ENCODE results near the gene CD247.

Gene CD247

DNA sequence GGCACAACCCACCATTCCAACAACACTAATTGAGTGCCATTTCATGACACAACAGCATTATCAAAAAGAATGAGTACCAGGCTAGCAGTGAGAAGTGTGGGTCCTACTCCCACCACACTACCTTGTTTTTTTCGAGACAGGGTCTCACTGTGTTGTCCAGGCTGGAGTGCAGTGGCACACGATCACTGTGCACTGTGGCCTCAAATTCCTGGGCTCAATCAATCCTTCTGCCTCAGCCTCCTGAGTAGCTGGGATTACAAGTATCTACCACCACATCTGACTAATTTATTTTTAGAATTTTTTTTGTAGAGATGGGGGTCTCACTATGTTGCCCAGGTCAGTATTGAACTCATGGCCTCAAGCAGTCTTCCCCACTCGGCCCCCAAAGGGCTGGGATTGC is 30.7 kb downstream of the CD247 start:
- DNase-seq (ENCODE audit: low read depth), result no peak

DNA sequence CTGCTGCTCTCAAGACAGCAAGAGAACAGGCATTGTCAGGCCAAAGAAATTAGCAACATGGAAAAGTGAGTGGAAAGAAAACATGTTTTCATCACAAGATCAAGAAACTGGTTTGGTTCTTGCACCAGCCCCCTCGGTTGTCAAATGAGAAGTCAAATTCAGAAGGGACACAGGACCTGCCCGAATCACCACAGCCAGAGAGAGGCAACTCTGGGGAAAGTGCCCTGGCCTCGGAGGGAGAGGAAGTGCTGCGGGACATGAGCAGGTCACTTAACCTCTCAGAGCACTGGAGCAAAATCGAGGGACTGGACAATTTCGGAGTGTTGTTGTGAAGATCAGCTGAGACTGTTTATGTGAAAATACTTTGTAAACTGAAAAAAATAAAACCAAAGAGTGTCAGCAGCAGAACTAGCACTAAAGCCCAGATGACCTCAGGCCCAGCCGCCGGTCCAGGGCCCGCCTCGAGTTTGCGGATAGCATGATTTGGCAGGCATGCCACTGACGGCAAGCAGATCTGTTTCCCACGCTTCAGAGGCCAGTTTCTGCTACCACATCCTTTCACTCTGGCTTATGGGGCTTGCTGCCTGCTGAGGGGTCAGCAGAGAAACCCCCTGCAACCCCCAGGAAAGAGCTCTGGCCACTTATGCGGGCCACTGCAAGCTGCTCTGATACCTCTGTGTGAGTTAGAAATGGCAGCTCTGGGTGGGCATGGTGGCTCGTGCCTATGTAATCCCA is 32.1 kb downstream of the CD247 start:
- no peak for DNase-seq (ENCODE audit: low read depth)

DNA sequence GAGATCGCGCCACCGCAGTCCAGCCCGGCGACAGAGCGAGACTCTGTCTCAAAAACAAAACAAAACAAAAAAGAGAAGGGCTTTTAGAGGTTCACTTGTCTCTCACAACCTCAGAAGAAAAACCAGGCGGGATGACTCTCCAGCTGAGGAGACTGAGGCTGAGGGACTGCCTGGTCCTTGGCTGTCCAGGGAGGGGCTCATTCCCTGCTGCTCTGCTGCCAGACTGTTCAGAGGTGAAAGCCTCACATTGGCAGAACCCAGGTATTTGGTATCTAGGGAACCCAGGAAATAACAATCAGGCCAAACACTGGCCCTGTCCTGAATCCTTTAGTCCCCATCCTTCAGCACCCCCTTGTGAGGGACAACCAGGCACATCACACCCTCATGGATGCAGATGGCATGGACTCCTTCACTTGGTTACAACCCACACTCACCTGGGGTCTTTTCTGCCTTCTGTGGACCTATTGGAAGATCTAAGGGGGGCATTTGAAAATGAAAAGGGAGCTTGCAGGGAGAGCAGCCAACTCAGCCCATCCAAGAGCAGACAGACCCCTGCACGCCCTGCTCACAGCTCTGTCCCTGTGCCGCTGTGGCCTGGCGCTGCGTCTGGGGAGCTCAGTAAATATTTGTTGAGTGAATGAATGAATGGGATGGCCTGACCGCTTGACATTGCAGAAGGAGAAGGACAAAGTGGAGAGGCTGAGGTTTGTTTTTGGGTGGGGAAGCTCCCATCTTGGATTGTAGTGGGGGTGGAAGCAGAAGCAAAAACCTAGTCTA is 33.4 kb downstream of the CD247 start:
- no peak for DNase-seq (ENCODE audit: low read depth)

DNA sequence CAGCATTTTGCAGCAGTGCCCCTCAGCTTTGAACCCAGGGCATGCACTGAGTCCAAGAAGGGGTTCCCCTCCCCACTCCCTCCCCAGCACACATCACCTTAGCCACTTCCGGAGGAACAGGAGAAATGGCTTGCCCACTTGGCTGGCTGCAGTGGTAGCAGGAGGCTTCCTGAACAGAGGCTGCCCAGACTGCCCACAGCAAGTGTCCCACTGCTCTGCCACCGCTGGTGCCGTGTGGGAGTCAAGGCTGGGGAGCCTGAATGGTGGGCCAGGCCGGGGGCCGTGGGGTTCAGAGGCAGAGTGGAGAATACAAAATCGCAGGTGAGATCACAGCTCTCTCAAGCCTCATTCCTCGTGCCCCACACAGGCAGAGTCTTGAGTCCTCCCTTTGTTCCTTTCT is 34.5 kb downstream of the CD247 start:
- DNase-seq (ENCODE audit: low read depth), result no peak

DNA sequence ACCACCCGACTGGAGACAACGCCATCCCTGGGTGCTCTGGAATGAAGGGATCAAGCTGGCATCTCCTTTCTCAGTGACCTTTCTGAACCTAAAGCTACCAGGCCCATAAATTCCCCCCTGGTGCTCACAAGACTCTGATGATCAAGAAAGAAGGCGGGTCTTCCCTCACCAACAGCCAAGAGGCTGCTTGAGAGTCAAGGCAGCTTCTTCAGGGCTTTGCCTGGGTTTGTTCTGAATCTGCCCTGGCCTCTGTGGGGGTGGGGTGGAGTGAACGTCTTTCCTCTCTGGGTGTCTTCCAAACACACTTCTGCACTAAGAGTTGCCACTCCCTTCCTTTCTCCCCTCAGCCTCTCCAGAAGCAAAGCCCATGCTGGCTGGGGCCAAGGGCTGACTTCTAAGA is 36.1 kb downstream of the CD247 start:
- no peak for DNase-seq (ENCODE audit: low read depth)

DNA sequence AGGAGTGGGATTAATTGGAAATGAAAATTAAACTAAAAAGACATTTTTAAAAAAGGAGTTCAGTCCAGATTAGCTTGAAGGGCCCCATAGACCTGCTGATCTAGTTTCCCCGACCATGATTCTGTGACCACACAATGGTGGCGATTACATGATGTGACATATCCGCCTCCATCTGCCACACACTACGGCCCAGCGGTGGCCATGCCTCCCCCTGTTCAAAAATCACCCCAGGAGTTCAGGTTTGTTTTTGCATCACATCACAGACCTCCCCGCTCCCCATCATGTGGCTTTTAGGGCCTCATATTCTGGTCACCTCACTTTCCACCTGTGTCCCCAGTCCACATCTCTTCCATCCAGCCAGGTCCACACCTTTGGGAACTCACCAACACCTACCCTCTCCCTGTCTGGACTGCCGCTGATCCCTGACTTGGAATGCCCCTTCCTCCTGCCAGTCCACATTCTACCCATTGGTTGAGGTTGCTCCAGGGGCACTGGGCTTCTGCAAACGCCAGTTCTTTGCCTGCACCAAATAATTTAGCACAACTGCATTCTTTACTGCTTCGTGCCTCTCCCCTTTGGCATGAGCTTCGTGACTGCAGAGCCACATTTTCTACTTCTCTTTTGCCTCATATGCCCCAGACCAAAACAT is 38.9 kb downstream of the CD247 start:
- no peak for DNase-seq (ENCODE audit: low read depth)

DNA sequence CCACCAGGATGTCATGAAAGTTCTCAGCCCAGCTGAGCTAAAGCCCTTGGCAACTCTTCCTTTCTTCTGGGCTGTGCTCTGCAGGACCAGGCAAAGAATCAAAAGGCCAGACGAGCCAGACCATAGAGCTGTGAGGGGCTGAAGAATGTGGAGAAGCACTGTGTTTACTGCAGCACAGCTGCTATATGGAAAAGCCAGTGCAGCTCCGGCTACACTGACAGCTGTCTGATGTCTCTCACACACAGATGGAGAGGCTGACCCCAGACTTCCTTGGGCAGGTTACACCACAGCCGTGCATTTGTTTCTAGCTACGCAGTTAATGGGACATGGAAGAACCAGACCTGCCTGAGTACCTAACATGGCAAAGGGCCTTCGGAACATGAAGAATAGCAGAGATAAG is 40.3 kb downstream of the CD247 start:
- no peak for DNase-seq (ENCODE audit: low read depth)

DNA sequence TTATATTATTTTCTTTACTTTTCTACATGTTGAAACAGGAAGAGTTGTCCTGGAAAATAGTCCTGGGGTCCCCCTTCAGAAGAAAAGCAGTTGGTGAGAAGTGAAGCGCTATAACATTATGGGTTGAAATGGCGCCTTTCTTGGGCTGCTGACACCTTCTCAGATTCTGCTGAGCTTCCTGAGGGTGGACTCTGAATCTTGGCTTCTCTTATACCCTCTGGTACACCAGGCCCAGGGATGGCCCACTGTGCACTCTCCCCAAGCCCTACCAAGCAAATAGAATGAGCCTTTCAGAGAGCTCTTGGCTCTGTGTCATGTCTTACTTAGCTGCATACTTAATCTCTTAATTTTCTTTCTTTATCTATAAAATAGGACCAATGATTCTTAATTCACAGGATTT is 42.3 kb downstream of the CD247 start:
- DNase-seq (ENCODE audit: low read depth), result no peak

DNA sequence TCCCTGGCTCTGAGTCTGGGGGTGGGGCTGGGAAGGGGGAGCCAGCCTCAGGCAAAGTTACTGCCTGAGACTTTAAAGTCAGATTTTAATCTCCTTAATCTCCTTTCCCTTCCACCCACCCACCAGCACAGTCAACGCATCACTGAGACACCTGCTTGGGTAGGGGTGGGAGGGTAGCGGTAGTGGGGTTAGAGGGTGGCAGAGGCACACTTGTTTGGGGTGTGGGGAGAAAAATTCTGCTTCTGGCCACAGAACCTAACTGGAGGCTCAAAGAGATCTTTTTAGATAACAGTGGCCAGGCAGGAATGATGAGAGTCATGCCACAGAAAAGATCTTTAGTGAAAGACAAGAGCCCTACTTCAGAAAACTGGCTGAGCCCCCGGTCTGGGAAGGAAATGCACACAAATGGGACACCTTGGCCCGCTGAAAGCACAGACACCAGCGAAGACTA is 44.1 kb downstream of the CD247 start:
- no peak for DNase-seq (ENCODE audit: low read depth)

DNA sequence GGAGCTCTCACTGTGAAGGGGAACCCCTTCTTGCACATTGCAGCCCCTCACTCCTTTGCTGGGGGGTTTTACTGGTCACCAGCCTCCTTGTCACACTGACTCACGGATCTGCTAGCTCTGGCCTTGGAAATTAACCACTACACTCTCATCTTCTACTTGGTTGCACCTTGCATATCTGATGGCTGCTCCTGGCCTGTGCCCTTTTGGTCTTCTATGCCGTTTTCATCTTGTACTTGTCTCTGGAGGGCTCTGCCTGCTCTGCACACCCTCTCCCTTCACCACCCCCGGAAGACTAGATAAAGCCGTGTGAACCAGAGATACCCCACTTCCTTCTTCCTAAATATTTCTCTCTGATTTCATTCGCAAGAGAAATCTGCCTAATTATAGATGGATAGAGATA is 44.6 kb downstream of the CD247 start:
- DNase-seq (ENCODE audit: low read depth), result no peak

DNA sequence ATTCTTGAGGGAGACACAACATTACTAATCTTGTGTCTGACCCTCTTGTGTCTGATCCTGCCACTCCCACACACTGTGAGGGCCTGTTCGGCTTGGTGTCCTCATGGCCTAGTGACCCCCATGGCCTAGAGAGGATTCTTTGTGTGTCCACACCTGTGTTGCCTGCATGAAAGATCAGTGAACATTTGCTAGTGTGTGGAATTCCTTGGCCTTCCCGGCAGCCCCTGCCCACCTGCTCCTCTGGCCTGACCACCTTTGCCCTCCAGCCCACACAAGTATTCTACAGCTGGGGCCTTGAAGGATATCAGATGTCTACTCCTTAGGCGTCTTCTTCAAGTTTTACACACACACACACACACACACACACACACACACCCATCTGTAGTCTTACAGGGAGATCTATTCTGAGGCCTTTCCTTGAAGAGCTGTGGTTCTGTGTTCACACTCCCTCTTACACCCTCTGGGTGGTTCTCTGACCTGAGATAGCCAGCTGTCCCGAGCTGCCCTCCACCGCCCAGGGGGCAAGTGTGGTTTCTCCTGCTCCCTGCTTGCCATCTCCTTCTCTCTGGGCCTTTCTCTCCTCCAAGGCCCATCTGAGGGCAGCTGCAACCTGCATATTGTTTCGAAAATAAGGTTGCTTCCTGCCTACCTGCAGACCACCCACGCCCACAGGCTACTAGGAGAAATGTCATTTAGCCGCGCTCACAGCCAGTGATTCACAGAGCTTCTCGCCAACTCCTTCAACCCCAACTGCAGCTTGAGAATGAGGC is 45.4 kb downstream of the CD247 start:
- no peak for DNase-seq (ENCODE audit: low read depth)

DNA sequence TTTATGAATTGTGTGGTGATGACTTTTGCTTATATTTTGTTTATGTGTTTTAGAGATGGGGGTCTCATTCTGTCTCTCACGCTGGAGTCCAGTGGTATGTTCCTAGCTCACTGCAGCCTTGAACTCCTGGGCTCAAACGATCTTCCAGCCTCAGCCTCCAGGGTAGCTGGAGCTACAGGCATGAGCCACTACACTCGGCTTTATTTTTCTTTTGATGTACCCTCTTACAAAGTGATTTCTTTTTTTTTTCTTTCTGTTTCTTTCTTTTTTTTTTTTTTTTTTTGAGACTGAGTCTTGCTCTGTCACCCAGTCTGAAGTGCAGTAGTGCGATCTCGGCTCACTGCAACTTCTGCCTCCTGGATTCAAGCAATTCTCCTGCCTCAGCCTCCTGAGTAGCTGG is 46.8 kb downstream of the CD247 start:
- no peak for DNase-seq (ENCODE audit: low read depth)

DNA sequence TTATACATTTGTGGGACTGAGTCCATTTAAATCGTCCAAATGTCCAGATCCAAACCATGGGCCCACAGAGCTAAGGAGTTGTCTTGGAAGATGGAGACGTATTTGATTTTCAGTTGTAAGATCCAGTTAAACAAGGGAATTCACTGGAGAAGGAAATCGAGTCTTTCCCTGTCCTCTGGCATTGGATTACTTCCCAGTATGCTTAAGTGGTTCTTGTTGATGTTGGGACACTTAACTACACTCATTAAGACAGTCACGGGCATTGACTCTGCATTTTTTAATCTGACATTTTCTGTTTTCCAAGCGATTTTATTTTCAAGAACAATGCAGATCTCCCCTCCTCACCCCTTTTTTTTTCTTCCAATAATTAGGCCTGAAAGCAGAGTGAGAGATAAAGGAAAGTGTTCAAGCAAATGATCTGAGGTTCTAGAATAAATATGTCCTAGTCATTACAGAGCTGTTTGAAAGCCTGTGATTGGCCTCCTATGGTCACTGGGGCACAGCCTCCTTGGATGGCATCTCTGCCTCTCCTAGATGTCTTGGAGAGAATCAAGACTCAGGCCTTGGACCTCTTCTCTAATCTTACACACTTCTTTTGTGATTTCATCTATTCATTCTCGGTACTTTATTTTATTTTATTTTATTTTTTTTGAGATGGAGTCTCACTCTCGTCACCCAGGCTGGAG is 48.9 kb downstream of the CD247 start:
- no peak for DNase-seq (ENCODE audit: low read depth)

DNA sequence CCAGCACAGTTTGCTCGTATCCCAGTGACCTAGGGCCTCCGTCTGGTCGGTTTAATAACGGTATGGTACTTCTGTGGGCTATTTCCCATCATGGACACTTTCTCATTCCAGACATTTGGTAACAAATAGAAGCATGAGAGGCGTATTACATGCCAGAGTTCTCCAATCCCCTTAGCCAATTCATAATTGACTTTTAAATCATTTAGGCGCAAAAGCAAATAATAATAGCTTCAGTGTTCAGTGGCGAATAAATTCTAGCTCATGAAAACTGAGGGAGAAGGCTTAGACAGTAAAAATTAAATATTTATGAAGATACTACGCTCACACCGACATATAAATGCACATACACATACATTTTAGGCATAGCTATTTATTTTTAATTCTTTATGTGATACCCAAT is 50.6 kb downstream of the CD247 start:
- no peak for DNase-seq (ENCODE audit: low read depth)

DNA sequence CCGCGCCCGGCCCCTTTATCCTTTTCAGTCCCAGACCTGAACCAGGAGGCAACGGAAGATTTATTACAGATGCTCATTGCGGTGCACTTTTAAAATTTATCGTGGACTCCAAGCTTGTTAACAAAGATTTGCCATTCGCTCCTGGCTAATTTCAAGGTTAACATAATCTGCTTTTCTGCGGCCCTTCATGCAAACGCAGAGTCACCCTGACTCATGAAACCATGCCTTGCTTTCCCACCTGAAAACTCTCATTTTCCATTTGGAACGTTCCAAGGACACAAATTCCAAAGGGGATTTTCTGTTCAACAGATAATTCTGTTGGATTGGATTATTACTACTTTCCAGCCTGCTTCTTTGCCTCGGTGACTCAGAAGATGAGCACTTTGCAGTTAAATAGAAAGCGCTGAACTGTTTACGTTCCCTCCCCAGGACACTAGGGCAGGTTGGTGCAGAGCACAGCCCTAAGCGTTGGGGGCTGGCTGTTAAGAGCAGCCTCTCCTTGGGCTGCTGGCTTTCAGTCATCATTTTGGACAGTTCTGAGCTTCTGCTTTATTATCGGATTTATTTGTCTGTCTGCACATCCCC is 51.1 kb downstream of the CD247 start:
- peak; percentile 25 for DNase-seq (ENCODE audit: low read depth)

DNA sequence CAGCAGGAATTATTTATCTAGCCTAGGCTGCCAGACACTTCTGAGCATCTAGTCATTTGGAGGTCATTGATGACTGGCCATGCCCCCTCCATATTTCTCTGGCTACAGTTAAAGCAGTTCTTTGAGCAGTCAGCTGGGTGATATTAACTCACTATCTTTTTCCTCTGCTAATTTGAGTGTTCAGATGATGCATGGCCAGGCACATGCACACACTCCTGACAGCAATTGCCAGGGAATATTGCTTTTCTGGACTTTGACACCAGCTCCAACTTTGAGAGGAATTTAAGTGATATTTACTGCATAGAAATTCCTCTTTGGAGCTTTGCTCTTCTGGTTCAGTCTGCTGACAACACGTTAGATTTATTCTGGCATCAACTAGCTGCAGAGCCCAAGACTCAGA is 52.6 kb downstream of the CD247 start:
- DNase-seq (ENCODE audit: low read depth), result no peak

DNA sequence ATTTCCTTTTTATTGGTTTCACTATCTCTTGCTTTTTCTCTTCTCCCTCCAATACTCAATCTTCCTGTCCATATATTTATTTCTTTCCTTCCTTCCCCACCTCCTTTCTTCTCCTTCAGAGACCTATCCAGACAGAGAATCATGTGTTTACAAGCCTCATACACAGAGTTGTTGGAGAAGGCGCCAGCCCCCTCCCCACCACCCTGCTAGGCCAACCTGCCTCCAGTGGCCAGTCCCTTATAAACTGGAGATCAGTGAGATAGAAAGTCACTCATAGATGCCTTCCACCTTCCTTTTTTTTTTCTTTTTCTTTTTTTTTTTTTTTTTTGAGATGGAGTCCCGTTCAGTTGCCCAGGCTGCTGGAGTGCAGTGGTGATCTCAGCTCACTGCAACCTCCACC is 53.3 kb downstream of the CD247 start:
- DNase-seq (ENCODE audit: low read depth), result no peak

DNA sequence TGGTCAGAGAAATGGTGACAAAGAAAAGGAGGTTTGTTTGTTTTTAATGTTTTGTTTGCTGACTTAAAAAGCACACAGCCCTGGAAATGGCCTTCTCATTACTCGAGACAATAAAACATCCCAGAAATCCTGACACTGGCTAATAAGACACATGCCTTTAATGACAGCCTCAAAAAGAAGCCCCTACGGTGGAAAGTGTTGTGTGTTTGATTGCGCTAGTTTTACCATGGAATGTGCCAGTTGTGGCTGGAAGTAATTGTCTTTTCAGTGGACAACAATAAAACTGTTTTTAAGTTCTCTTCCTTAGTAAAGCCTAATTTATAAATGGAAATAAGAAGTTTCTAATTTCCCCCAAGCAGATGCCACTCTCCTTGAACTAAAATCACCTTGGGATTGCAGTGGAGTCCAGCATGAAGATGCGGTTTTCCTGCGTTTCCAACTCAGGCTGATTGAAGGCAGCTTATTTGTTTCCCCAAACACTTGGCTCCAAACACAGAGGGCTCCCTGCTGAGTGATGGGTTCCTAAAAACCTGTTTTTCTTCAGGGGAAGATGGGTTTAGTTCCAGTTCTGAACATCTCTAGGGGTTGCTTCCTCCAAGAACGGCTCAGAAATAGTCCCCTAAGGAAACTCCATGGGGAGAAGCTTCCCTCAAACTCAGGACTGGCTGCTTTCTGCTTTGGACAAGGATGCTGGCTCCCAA is 54.3 kb downstream of the CD247 start:
- no peak for DNase-seq (ENCODE audit: low read depth)

DNA sequence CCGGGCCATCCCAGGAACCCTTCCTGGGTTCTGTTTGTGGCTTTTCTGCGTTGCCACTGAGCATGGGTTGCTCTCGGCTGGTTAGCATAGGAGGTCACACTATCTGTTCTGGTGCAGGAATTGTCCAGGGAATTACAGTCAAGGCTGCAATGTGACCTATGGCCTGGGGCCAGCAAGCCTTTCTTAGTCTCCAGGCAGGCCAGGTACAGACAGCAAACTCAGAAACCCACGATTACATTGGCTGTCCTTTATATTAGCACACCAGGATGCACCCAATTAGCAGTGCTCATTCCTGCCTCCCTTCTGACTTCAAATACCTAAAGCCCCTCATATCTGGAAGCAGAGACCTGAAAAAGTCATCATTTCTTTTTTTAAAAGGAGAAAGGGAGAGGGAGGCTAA is 55.2 kb downstream of the CD247 start:
- no peak for DNase-seq (ENCODE audit: low read depth)

DNA sequence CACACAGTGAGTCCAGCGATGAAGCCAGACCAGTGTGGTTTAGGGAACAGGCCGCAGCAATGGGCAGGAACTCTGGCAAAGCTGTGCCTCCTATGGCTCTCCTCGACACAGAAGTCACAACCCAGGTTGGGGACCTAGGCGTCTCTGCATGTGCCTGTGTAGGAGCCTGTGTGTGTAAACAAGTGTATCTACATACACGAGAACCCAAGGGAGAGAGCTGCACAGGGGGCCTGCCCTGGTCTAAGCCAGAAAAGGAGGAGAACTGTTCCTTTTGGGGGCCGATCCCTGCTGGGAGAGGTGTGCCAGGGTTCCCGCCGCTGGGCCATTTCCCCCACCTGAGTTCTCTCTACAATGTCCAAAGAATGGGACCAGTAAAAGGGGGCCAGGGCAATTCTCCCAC is 56.0 kb downstream of the CD247 start:
- no peak for DNase-seq (ENCODE audit: low read depth)

DNA sequence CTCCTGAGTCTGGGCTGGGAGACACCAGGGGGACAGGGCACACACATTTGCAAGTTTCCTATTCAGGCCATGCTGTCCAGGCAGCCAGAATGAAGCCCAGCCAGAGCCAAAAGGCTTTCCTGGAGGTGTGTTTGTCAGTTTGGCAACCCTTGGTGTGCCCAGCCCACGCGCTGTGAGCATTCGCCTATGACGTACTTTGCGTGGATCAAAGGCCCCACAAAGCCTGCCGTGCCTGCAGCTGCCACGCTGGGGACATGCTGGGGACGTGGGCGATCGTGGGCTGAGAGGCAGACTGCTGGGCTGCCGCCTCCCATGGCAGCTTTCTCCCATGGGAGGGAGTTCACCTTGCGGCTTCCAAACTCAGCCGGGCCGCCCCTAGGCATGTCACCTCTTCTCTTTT is 57.5 kb downstream of the CD247 start:
- no peak for DNase-seq (ENCODE audit: low read depth)

Measured in iris pigment epithelial cell (primary cell).